Measurements from ENCODE around the gene ADGRG6.

GRCh38 chr6:142262231-142262630 is 39.6 kb upstream of the ADGRG6 start:
- TF ChIP-seq CTCF (IDR thresholded peaks at IDR 0.05; ENCODE audit: low read length) (no peak), EZH2 (IDR thresholded peaks at IDR 0.05; ENCODE audit: borderline replicate concordance, low read length) (no peak)

Data from OCI-LY1 (cell line).